Measurements from ENCODE around the gene ASAP3. TPM values are rescaled to one million over a fixed set of nuclear protein-coding genes. Genes with fewer than 3 reads are reported as not detected.

Gene ASAP3
- total RNA-seq, 1 donor from 2014 or later, result 3.4 TPM

- DNase-seq (ENCODE audit: low read depth in 2 of 2), result peak; percentile 61 to 87
Observed at GRCh38 chr1:23478896-23479665, 4.9 kb downstream of the ASAP3 start.

- DNase-seq (ENCODE audit: low read depth in 2 of 2), result no peak
Observed at GRCh38 chr1:23477359-23478144, 6.4 kb downstream of the ASAP3 start.

GRCh38 chr1:23475641-23476040 lies 8.3 kb downstream of the ASAP3 start:
- DNase-seq (ENCODE audit: low read depth in 2 of 2), result no peak

- peak; percentile 53 to 81 for DNase-seq (ENCODE audit: low read depth in 2 of 2)
Observed at GRCh38 chr1:23475134-23475628, 8.8 kb downstream of the ASAP3 start.

GRCh38 chr1:23473037-23473800 lies 10.8 kb downstream of the ASAP3 start:
- DNase-seq (ENCODE audit: low read depth in 2 of 2), result no peak

- DNase-seq (ENCODE audit: low read depth in 2 of 2), result no peak
Observed at GRCh38 chr1:23472351-23473036, 11.5 kb downstream of the ASAP3 start.

- no peak for DNase-seq (ENCODE audit: low read depth in 2 of 2)
Observed at GRCh38 chr1:23471473-23472075, 12.4 kb downstream of the ASAP3 start.

- peak in 1 of 2 donors; percentile 79 for DNase-seq (ENCODE audit: low read depth in 2 of 2)
Observed at GRCh38 chr1:23470282-23471070, 13.5 kb downstream of the ASAP3 start.

GRCh38 chr1:23469372-23469982 lies 14.5 kb downstream of the ASAP3 start:
- DNase-seq (ENCODE audit: low read depth in 2 of 2), result no peak

- no peak for DNase-seq (ENCODE audit: low read depth in 2 of 2)
Observed at GRCh38 chr1:23466423-23466989, 17.5 kb downstream of the ASAP3 start.

GRCh38 chr1:23463286-23463685 lies 20.7 kb downstream of the ASAP3 start:
- DNase-seq (ENCODE audit: low read depth in 2 of 2), result no peak

GRCh38 chr1:23462766-23463165 lies 21.2 kb downstream of the ASAP3 start:
- DNase-seq (ENCODE audit: low read depth in 2 of 2), result no peak

- DNase-seq (ENCODE audit: low read depth in 2 of 2), result no peak
Observed at GRCh38 chr1:23461050-23461449, 22.9 kb downstream of the ASAP3 start.

GRCh38 chr1:23460519-23460918 lies 23.5 kb downstream of the ASAP3 start:
- no peak for DNase-seq (ENCODE audit: low read depth in 2 of 2)

- no peak for DNase-seq (ENCODE audit: low read depth in 2 of 2)
Observed at GRCh38 chr1:23459338-23459757, 24.6 kb downstream of the ASAP3 start.

- no peak for DNase-seq (ENCODE audit: low read depth in 2 of 2)
Observed at GRCh38 chr1:23456226-23456625, 27.8 kb downstream of the ASAP3 start.

GRCh38 chr1:23453455-23454000 lies 30.5 kb downstream of the ASAP3 start:
- no peak for DNase-seq (ENCODE audit: low read depth in 2 of 2)

GRCh38 chr1:23452011-23452411 lies 32.0 kb downstream of the ASAP3 start:
- no peak for DNase-seq (ENCODE audit: low read depth in 2 of 2)

GRCh38 chr1:23451441-23451840 lies 32.5 kb downstream of the ASAP3 start:
- no peak for DNase-seq (ENCODE audit: low read depth in 2 of 2)
